GM06990 (cell line): ENCODE results near the gene SEMA3E.

ENCODE experiments used
- DNase-seq: peaks from one replicate; pipeline ENCODE4 v3.0.0-alpha.2; 2011; ENCODE audit not compliant: insufficient read length; ENCODE audit errors: extremely low read depth
- H3K27me3 ChIP-seq: replicated peaks from 2 replicates; pipeline ENCODE4 v1.6.0; 2011; ENCODE audit warnings: low read length; ENCODE audit not compliant: control insufficient read depth, insufficient read depth
- H3K36me3 ChIP-seq: 2 replicates; pipeline ENCODE4 v1.5.1; 2011; ENCODE audit warnings: low read length; ENCODE audit not compliant: control insufficient read depth, insufficient read depth
- H3K4me3 ChIP-seq: replicated peaks from 2 replicates; pipeline ENCODE4 v1.5.1; 2011; ENCODE audit warnings: low read depth, mild to moderate bottlenecking, control low read depth, low read length
- CTCF ChIP-seq: IDR thresholded peaks from 2 replicates; pipeline ENCODE4 v1.5.1; 2011; ENCODE audit warnings: low read length, control low read depth, mild to moderate bottlenecking, inconsistent platforms; ENCODE audit not compliant: insufficient read depth, poor library complexity, severe bottlenecking

Gene SEMA3E

GRCh38 chr7:83548250-83548649 is 100.7 kb downstream of the SEMA3E start:
- H3K36me3 ChIP-seq, result no peaks in the 10 kb centered on the region
- H3K4me3 ChIP-seq, result no peak overlapping the region
- TF ChIP-seq CTCF, result no peak
- DNase-seq, result no peak
- no peaks in the 10 kb centered on the region for H3K27me3 ChIP-seq

GRCh38 chr7:83547526-83547925 is 101.4 kb downstream of the SEMA3E start:
- no peak for TF ChIP-seq CTCF
- no peak for DNase-seq

GRCh38 chr7:83546586-83546985 is 102.4 kb downstream of the SEMA3E start:
- no peak overlapping the region for H3K4me3 ChIP-seq
- TF ChIP-seq CTCF, result no peak
- no peak for DNase-seq
- H3K27me3 ChIP-seq, result no peaks in the 10 kb centered on the region
- H3K36me3 ChIP-seq, result no peaks in the 10 kb centered on the region

More at GRCh38 chr7:83547526-83547925, 101.4 kb downstream of the SEMA3E start:
- no peaks in the 10 kb centered on the region for H3K36me3 ChIP-seq
- no peak overlapping the region for H3K4me3 ChIP-seq
- H3K27me3 ChIP-seq, result no peaks in the 10 kb centered on the region

- Histone ChIP-seq H3K27me3 (no peaks in the 10 kb centered on the region), H3K4me3 (no peak overlapping the region), H3K36me3 (no peaks in the 10 kb centered on the region)
- DNase-seq, result no peak
- TF ChIP-seq CTCF, result no peak
Measured at GRCh38 chr7:83541187-83541960, 107.6 kb downstream of the SEMA3E start.

- Histone ChIP-seq H3K36me3 (no peaks in the 10 kb centered on the region), H3K27me3 (no peaks in the 10 kb centered on the region), H3K4me3 (no peak overlapping the region)
- TF ChIP-seq CTCF, result no peak
- no peak for DNase-seq
Measured at GRCh38 chr7:83534488-83534887, 114.5 kb downstream of the SEMA3E start.
